HG02623 (cell line): Measurements from ENCODE around the gene SLC9A6.
"Not testable (repeated sequence)": the region's sequence is repeated elsewhere in the genome, so short reads cannot be mapped to it uniquely, and the experiment has no call there.

Experiments used
- ATAC-seq: cut with Tn5 transposase; IDR thresholded peaks from one replicate; pipeline ENCODE4 v1.9.1; 2021; ENCODE audit warnings: moderate library complexity; ENCODE audit not compliant: unreplicated experiment

Gene SLC9A6

DNA sequence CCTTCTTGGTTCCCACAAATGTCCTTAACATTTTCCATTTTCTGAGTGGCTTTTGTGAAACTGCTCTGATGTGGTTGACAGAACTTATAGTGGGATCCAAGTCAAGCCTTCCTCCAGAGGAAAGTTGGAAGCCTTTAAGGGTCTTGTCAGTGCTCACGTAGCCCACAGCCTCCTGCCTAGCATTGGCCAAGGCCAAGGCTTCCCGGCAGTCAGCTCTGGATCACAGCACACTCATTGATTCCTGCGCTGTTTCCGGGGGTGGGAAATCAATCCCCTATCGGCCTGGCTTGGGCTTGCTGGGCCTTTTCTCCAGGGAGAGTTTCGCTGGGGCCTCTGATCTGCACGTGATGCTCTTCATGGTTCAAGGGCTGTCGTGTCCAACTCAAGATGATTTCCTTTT, 76.1 kb downstream of the SLC9A6 start:
- no peak for ATAC-seq

GRCh38 chrX:136061696-136062095, 76.5 kb downstream of the SLC9A6 start:
- ATAC-seq: no peak

GRCh38 chrX:136063340-136064079, 78.3 kb downstream of the SLC9A6 start:
- ATAC-seq: no peak

- ATAC-seq: no peak
Measured at GRCh38 chrX:136064661-136065043, 79.4 kb downstream of the SLC9A6 start.

GRCh38 chrX:136065044-136065671, 79.9 kb downstream of the SLC9A6 start:
- ATAC-seq: no peak

DNA sequence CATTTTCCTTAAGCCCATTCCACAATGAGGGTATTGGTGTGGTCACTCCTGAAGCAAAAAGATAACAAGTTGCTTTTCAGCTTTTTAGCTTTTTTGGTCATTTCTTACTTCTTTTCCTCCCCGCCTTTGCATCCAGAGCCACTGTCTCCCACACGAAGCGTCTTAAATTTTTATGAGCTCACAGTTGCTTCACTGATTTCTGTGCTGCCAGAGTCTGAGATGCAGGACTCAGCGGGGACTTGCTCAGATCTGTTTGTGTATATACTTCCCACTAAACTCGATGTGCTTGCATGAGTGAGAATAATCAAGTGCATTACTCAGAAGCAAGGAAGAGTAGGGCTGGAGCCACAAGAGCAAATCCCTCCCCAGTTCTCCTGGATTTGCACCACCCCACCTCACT, 81.9 kb downstream of the SLC9A6 start:
- no peak for ATAC-seq

DNA sequence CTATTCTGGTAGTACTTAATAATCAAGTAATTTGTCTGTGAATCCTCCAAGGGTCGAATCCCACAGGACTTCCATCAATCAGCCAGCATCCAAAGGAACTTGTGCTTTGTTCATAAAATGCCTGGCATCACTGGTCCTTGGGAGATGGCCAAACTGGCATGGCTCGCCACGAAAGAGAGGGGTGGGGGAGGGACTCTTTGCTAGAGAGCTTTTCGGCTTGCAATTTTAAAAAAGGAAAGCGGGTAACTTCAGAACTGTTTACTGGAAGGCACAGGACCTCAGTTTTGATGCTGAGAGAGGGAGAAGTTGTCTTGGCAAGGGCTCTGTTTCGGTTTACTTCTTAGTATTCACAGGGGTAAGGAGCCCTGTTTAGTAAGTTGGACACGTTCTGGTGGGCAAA, 82.7 kb downstream of the SLC9A6 start:
- no peak for ATAC-seq

DNA sequence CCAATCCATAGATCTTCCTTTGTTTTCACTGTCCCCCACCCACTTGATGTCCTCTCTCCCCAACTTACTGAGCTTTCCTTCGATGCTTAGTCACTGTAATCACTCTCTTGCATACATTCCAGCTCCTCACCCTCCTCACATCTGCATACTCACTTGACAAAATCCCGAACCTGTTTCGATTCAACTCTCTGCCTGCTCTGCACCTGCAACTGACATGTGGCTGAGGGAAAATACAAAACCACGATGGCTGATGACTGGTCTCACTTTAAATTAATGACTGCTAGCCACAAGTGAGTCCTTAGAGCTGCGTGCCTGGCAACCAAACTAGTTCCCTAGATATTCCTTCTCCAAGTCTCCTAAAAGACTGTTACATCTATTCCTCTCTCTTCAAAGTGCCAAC, 91.7 kb downstream of the SLC9A6 start:
- no peak for ATAC-seq

- no peak for ATAC-seq
Measured at GRCh38 chrX:136080766-136081165, 95.5 kb downstream of the SLC9A6 start.

DNA sequence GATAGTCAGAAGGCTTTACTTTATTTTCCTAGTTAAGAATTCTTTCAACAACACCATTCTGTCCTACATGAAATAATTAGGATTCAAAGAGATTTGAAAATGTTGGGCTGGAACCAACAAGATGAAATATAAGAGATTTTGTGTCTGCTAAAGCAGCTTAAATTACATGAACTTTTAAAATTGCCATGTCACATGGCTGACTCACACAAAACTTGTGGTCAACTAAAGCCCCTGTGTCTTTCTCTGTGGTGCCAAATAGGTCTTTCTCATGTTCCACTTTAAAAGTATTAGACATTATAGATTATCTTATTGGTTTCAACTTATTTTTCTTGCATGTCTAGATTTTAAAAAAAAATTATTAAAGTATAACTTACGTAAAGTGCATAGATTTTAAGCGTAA, 101.3 kb downstream of the SLC9A6 start:
- ATAC-seq: no peak

DNA sequence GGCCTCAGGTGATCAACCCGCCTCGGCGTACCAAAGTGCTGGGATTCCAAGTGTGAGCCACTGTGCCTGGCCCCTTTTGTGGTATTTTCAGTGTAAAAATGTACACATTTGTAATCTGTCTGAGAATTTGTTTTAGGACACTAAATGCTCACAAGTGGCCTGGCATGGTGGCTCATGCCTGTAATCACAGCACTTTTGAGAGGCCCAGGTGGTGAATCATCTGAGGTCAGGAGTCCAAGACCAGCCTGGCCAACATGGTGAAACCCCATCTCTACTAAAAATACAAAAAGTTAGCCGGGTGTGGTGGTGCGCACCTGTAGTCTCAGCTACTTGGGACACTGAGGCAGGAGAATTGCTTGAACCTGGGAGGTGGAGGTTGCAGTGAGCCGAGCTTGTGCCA, 106.7 kb downstream of the SLC9A6 start:
- ATAC-seq: not testable (repeated sequence)

DNA sequence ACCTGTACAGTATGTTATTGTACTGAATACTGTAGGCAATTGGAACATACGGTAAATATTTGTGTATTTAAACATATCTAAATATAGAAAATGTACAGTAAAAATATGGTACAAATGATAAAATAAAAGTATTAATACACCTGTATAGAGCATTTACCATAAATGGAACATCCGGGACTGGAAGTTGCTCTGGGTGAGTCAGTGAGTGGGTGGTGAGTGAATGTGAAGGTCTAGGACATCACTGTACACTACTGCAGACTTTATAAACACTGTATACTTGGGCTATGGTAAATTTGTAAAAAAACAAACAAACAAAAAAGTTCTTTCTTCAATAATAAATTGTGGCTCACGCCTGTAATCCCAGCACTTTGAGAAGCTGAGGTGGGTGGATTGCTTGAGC, 109.7 kb downstream of the SLC9A6 start:
- ATAC-seq: no peak
